Mesendoderm (in vitro differentiated cells): Measurements from ENCODE around the gene PRKAG2.

Experiments used
- DNase-seq: peaks from one replicate; pipeline ENCODE4 v3.0.0; 2013
- H2AK5ac ChIP-seq: 2 replicates; pipeline ENCODE4 v1.6.1; 2013; ENCODE audit warnings: low read length, inconsistent platforms
- H2BK120ac ChIP-seq: 2 replicates; pipeline ENCODE4 v1.6.1; 2013; ENCODE audit warnings: low read depth, mild to moderate bottlenecking, low read length, moderate library complexity, mixed read lengths
- H2BK15ac ChIP-seq: replicated peaks from 2 replicates; pipeline ENCODE4 v1.6.1; 2013; ENCODE audit warnings: low read depth, mild to moderate bottlenecking, moderate library complexity
- H2BK5ac ChIP-seq: 2 replicates; pipeline ENCODE4 v1.6.1; 2013; ENCODE audit warnings: low read length, inconsistent platforms
- H3K18ac ChIP-seq: 2 replicates; pipeline ENCODE4 v1.6.1; 2013; ENCODE audit warnings: mild to moderate bottlenecking, low read length, mixed read lengths
- H3K23ac ChIP-seq: one replicate; pipeline ENCODE4 v1.6.1; 2013; ENCODE audit warnings: low read length
- H3K27ac ChIP-seq: 2 replicates; pipeline ENCODE4 v1.5.1; 2013; ENCODE audit warnings: low read depth, mild to moderate bottlenecking, inconsistent platforms, low read length, moderate library complexity
- H3K27me3 ChIP-seq: 2 replicates; pipeline ENCODE4 v1.6.1; 2013; ENCODE audit warnings: low read length, control low read depth, mild to moderate bottlenecking, inconsistent platforms; ENCODE audit not compliant: insufficient read depth, poor library complexity
- H3K36me3 ChIP-seq: 2 replicates; pipeline ENCODE4 v1.6.1; 2013; ENCODE audit warnings: low read length, inconsistent platforms; ENCODE audit not compliant: control insufficient read depth, insufficient read depth
- H3K4ac ChIP-seq: one replicate; pipeline ENCODE4 v1.6.1; 2013; ENCODE audit warnings: low read depth, mild to moderate bottlenecking, low read length, moderate library complexity
- H3K4me1 ChIP-seq: 2 replicates; pipeline ENCODE4 v1.6.1; 2013; ENCODE audit warnings: low read depth, low read length, inconsistent platforms; ENCODE audit not compliant: control insufficient read depth
- H3K4me2 ChIP-seq: 2 replicates; pipeline ENCODE4 v1.6.1; 2013; ENCODE audit warnings: low read length
- H3K4me3 ChIP-seq: 2 replicates; pipeline ENCODE4 v1.5.1; 2013; ENCODE audit warnings: mild to moderate bottlenecking, low read length
- H3K56ac ChIP-seq: one replicate; pipeline ENCODE4 v1.6.1; 2013; ENCODE audit warnings: low read length
- H3K79me1 ChIP-seq: 2 replicates; pipeline ENCODE4 v1.6.1; 2013; ENCODE audit warnings: low read length, inconsistent platforms
- H3K79me2 ChIP-seq: 2 replicates; pipeline ENCODE4 v1.6.1; 2013; ENCODE audit warnings: mild to moderate bottlenecking, low read length; ENCODE audit not compliant: control insufficient read depth, insufficient read depth
- H3K9ac ChIP-seq: 2 replicates; pipeline ENCODE4 v1.6.1; 2013; ENCODE audit warnings: low read length, inconsistent platforms
- H4K5ac ChIP-seq: one replicate; pipeline ENCODE4 v1.6.1; 2013; ENCODE audit warnings: low read length
- H4K8ac ChIP-seq: one replicate; pipeline ENCODE4 v1.6.1; 2013; ENCODE audit warnings: low read depth, mild to moderate bottlenecking, control low read depth, low read length, moderate library complexity
- WGBS: extraction: QIAGEN DNeasy Blood & Tissue Kit; methylation state at CpG from one replicate; pipeline ENCODE4 v1.1.7; 2013; ENCODE audit warnings: low lambda C conversion rate, missing lambda C conversion rate; ENCODE audit not compliant: insufficient coverage; ENCODE audit errors: extremely low coverage; 5-methylcytosine and 5-hydroxymethylcytosine counted together

PRKAG2 gene

DNA sequence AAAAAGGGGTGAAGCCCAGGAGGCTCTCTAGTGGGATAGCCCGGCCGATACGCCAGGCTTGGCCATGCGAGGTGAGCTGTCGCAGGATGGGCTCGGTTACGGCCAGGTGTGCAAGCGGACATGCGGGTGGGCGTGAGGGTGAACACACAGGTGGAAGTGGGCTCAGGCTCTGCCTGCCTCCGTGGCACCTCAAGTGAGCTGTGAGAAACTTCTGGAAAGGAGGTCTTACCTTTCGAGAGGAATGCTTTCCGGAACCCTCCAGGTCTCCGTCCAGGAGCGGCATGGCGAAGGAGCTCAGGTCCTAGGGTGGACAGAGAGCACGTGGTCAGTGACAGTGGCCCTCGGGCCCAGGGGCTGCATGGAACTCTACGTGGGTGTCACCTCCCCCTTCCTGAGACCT is 90.7 kb downstream of the PRKAG2 start:
- no peak overlapping the region for H3K4ac ChIP-seq
- H2AK5ac ChIP-seq, result peak overlapping the region; percentile 17
- no peak overlapping the region for H3K27ac ChIP-seq
- H4K5ac ChIP-seq, result no peak overlapping the region
- no CpG with 5 or more reads among the region's 19 CpGs for WGBS
- no peak for DNase-seq
- H3K36me3 ChIP-seq, result no peaks in the 10 kb centered on the region
- H2BK120ac ChIP-seq, result no peak overlapping the region
- H3K23ac ChIP-seq, result no peak overlapping the region
- H3K27me3 ChIP-seq, result no peaks in the 10 kb centered on the region
- H3K4me2 ChIP-seq, result no peak overlapping the region
- H2BK5ac ChIP-seq, result peak overlapping the region; percentile 21
- no peak overlapping the region for H3K4me3 ChIP-seq
- no peak overlapping the region for H3K9ac ChIP-seq
- no peak overlapping the region for H4K8ac ChIP-seq
- no peak overlapping the region for H3K18ac ChIP-seq
- peak overlapping the region; percentile 35 for H3K56ac ChIP-seq
- H3K4me1 ChIP-seq, result peaks cover 9% of the 10 kb centered on the region
- H3K79me2 ChIP-seq, result no peaks in the 10 kb centered on the region
- H3K79me1 ChIP-seq, result no peaks in the 10 kb centered on the region
- H2BK15ac ChIP-seq, result no peak overlapping the region

- Histone ChIP-seq H3K4ac (no peak overlapping the region), H2AK5ac (no peak overlapping the region), H2BK120ac (no peak overlapping the region), H3K79me1 (no peaks in the 10 kb centered on the region), H3K4me2 (no peak overlapping the region), H3K56ac (no peak overlapping the region), H3K4me1 (peaks cover 5% of the 10 kb centered on the region), H3K27me3 (no peaks in the 10 kb centered on the region), H3K36me3 (no peaks in the 10 kb centered on the region), H3K79me2 (no peaks in the 10 kb centered on the region), H2BK5ac (no peak overlapping the region), H3K9ac (no peak overlapping the region), H3K4me3 (no peak overlapping the region), H3K23ac (no peak overlapping the region), H4K5ac (no peak overlapping the region), H2BK15ac (no peak overlapping the region), H4K8ac (no peak overlapping the region), H3K18ac (no peak overlapping the region), H3K27ac (no peak overlapping the region)
- WGBS, result no CpG with 5 or more reads among the region's 7 CpGs
- DNase-seq, result no peak
These were observed 91.3 kb downstream of the PRKAG2 start for GRCh38 chr7:151785681-151785965.

GRCh38 chr7:151784853-151785680 is 91.8 kb downstream of the PRKAG2 start:
- Histone ChIP-seq H3K56ac (peak overlapping the region; percentile 37), H3K79me1 (no peaks in the 10 kb centered on the region), H3K4ac (no peak overlapping the region), H3K4me2 (no peak overlapping the region), H3K23ac (no peak overlapping the region), H4K5ac (no peak overlapping the region), H3K4me3 (no peak overlapping the region), H3K4me1 (peaks cover 4% of the 10 kb centered on the region), H3K27ac (no peak overlapping the region), H3K36me3 (no peaks in the 10 kb centered on the region), H4K8ac (no peak overlapping the region), H2AK5ac (no peak overlapping the region), H3K9ac (no peak overlapping the region), H2BK5ac (no peak overlapping the region), H3K27me3 (no peaks in the 10 kb centered on the region), H2BK15ac (no peak overlapping the region), H2BK120ac (no peak overlapping the region), H3K79me2 (no peaks in the 10 kb centered on the region), H3K18ac (no peak overlapping the region)
- no peak for DNase-seq
- WGBS, result no CpG with 5 or more reads among the region's 21 CpGs

DNA sequence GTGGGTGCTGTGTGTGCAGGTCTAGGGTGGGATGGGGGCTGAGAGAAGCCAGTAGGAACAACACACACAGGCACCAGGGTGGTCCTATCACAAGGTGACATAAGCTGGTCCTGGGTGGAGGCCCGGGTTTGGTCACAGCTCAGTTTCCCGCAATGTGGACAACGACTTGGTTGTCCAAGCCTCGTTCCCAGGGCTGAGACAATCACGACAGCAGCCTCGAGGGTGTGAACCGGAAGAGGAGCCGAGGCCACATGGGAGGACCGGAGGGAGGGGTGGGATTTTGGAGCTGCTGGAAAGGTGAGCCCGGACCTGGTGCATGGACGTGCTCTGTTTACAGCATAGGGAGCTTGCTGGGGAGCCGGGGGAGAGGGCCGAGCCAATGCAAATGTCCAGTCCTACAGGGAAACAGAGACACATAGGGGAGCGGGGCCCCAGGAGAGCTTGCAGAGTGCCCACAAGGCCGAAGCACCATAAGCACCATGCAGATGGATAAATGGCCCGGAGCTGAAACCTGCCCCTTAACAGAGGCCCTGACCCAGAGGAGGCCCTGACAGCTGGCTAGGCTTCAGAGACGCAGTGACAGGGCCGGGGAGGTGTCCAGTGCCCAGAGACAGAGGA is 92.8 kb downstream of the PRKAG2 start:
- H3K79me1 ChIP-seq, result no peaks in the 10 kb centered on the region
- H3K79me2 ChIP-seq, result no peaks in the 10 kb centered on the region
- H3K4ac ChIP-seq, result no peak overlapping the region
- no peaks in the 10 kb centered on the region for H3K27me3 ChIP-seq
- H3K56ac ChIP-seq, result peak overlapping the region; percentile 37
- WGBS, result no CpG with 5 or more reads among the region's 18 CpGs
- DNase-seq, result no peak
- no peak overlapping the region for H4K5ac ChIP-seq
- no peak overlapping the region for H3K4me2 ChIP-seq
- peak overlapping the region; percentile 1 for H2BK120ac ChIP-seq
- H3K4me1 ChIP-seq, result peaks cover 4% of the 10 kb centered on the region
- no peak overlapping the region for H2BK15ac ChIP-seq
- H3K18ac ChIP-seq, result no peak overlapping the region
- H3K9ac ChIP-seq, result no peak overlapping the region
- no peak overlapping the region for H3K4me3 ChIP-seq
- no peaks in the 10 kb centered on the region for H3K36me3 ChIP-seq
- no peak overlapping the region for H4K8ac ChIP-seq
- H3K23ac ChIP-seq, result no peak overlapping the region
- H2AK5ac ChIP-seq, result no peak overlapping the region
- no peak overlapping the region for H3K27ac ChIP-seq
- H2BK5ac ChIP-seq, result no peak overlapping the region

GRCh38 chr7:151782598-151783448 is 94.1 kb downstream of the PRKAG2 start:
- H4K5ac ChIP-seq, result no peak overlapping the region
- peak overlapping the region; percentile 40 for H3K9ac ChIP-seq
- DNase-seq, result peak; percentile 85
- no peaks in the 10 kb centered on the region for H3K79me1 ChIP-seq
- peak overlapping the region; percentile 37 for H3K4me2 ChIP-seq
- no peaks in the 10 kb centered on the region for H3K79me2 ChIP-seq
- no peak overlapping the region for H3K18ac ChIP-seq
- H3K27me3 ChIP-seq, result no peaks in the 10 kb centered on the region
- no peak overlapping the region for H2BK120ac ChIP-seq
- H3K23ac ChIP-seq, result no peak overlapping the region
- no peak overlapping the region for H3K27ac ChIP-seq
- no peak overlapping the region for H2AK5ac ChIP-seq
- H2BK15ac ChIP-seq, result no peak overlapping the region
- peaks cover 3% of the 10 kb centered on the region for H3K4me1 ChIP-seq
- WGBS, result no CpG with 5 or more reads among the region's 55 CpGs
- no peak overlapping the region for H2BK5ac ChIP-seq
- H3K56ac ChIP-seq, result peak overlapping the region; percentile 73
- no peak overlapping the region for H3K4ac ChIP-seq
- no peak overlapping the region for H4K8ac ChIP-seq
- no peaks in the 10 kb centered on the region for H3K36me3 ChIP-seq
- no peak overlapping the region for H3K4me3 ChIP-seq
